GM21447 (cell line): Measurements from ENCODE around the gene LDLRAD1.
"Not testable (repeated sequence)": the region's sequence is repeated elsewhere in the genome, so short reads cannot be mapped to it uniquely, and the experiment has no call there.

Experiments used
- ATAC-seq: cut with Tn5 transposase; IDR thresholded peaks from one replicate; pipeline ENCODE4 v1.9.1; 2021; ENCODE audit not compliant: unreplicated experiment

Gene LDLRAD1

GRCh38 chr1:54018635-54019034, 649 bp upstream of the LDLRAD1 start:
- ATAC-seq, result no peak

GRCh38 chr1:54016343-54017282, 1.4 kb downstream of the LDLRAD1 start:
- no peak for ATAC-seq

GRCh38 chr1:54014009-54014629, 3.9 kb downstream of the LDLRAD1 start:
- ATAC-seq, result no peak

GRCh38 chr1:54013393-54014008, 4.5 kb downstream of the LDLRAD1 start:
- no peak for ATAC-seq

- ATAC-seq, result no peak
These were observed 5.1 kb downstream of the LDLRAD1 start for GRCh38 chr1:54012863-54013262.

- no peak for ATAC-seq
These were observed 6.0 kb downstream of the LDLRAD1 start for GRCh38 chr1:54012008-54012325.

- ATAC-seq, result no peak
These were observed 6.5 kb downstream of the LDLRAD1 start for GRCh38 chr1:54011316-54012007.

- ATAC-seq, result no peak
These were observed 7.4 kb downstream of the LDLRAD1 start for GRCh38 chr1:54010415-54011117.

- no peak for ATAC-seq
These were observed 8.6 kb downstream of the LDLRAD1 start for GRCh38 chr1:54009406-54009805.

GRCh38 chr1:54008876-54009275, 9.1 kb downstream of the LDLRAD1 start:
- no peak for ATAC-seq

- no peak for ATAC-seq
These were observed 10.4 kb downstream of the LDLRAD1 start for GRCh38 chr1:54007613-54008012.

- ATAC-seq, result no peak
These were observed 11.5 kb downstream of the LDLRAD1 start for GRCh38 chr1:54006508-54006907.

- no peak for ATAC-seq
These were observed 13.4 kb downstream of the LDLRAD1 start for GRCh38 chr1:54004481-54005049.

- ATAC-seq, result not testable (repeated sequence)
These were observed 14.1 kb downstream of the LDLRAD1 start for GRCh38 chr1:54003750-54004480.

GRCh38 chr1:54003249-54003646, 14.7 kb downstream of the LDLRAD1 start:
- no peak for ATAC-seq

GRCh38 chr1:54002544-54003248, 15.3 kb downstream of the LDLRAD1 start:
- ATAC-seq, result no peak

- ATAC-seq, result no peak
These were observed 16.4 kb downstream of the LDLRAD1 start for GRCh38 chr1:54001591-54001990.

- no peak for ATAC-seq
These were observed 18.1 kb downstream of the LDLRAD1 start for GRCh38 chr1:53999920-54000319.

GRCh38 chr1:53998223-53998622, 19.8 kb downstream of the LDLRAD1 start:
- ATAC-seq, result no peak
